Stimulated activated CD4-positive, alpha-beta T cell treated with anti-CD3 and anti-CD28 coated beads, Interleukin-4, amount 100 ng/mL, for 1 hour (primary cell): ENCODE data around the gene GAPVD1.

Source experiments
- DNase-seq: peaks from one replicate; pipeline ENCODE4 v3.0.0-alpha.2; 2020

Gene GAPVD1

DNA sequence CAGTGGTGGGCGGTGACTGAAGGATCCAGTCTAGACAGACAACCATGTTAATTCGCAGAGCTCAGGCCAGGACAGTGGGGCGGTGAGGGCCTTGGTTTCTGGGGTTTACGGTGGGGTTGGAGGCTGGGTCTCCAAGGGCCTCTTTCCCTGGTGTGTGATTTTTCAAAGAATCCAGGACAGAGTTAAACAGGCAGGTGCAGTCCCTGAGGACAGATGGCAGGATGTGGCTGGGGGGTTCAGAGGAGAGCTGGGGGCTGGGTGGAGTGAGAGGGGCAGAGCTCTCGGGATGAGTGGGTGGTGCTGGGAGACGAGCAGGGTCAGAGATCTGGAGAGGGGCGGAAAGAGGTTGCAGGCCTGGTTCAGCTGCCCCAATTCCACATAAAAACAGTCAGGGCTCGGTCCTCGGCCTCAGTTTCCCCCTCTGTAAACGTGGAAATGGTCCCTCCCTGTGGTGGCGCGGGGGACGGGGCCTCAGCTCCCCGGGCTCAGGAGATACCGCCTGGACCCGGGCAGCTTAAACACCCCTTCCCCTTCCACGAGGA lies 145.9 kb downstream of the GAPVD1 start:
- no peak for DNase-seq

DNA sequence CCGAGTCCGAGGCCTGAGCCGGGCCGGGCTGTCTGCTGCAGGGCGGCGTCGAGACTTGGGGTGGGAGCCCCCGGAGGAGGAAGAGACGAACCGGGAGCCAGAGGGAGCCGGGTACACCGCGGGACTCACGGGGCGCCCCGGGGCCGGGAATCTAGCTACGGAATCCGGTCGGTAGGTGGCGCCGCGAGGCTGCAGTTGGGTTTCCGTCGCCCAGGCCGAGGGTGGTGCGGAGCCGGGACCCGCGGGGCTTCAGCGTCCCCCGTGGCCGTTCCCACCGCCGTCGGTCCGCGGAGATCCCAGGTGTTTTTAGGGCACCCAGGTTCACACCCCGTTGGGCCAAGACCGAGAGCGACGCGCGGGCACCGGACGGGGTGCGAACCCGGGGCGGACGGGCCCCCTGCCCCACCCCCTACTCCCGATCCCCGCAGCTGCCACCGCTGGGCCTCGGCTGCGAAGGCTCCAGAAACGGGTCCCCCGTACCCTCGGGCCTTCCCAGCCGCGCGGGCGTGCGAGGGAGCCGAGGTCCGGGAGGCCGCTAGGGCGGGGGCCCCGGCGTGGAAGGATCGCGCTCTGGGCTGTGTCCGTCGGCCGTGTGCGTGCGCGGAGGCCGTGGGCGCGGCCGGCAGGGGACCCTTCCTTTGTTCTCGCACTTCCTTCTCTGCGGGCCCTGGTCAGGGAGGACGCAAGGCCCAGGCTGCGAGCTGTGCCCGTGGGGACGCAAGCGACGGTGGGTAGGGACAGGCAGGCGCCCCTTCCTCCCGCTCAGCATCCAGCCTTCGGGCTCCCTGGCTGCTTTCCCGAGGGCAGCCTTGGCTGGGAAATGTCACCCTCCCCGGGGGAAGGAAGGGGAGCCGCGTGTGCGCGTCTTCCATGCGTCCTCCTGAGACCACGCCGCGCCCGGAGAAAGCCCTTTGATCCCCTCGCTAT lies 146.6 kb downstream of the GAPVD1 start:
- DNase-seq, result peak; percentile 85

DNA sequence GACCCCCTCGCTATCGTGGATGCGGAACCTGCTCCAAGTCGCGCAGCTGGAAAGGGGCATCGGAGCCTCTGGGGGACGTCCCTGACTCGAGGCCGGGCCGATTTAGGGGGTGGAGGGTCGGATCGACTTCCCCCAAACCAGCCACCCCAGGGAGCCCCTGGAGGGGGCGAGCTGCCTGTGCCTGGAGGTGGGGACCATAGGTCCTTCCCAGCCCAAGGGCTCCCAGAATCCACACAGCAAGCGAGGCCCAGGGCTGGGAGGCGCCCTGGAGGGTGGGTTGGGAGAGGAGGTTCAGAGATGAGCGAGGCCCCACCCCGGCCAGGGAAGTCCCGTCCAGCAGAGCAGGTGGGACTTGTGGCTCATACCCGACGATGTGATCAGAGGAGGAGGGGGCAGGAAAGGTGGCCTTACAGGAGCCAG lies 147.6 kb downstream of the GAPVD1 start:
- no peak for DNase-seq

DNA sequence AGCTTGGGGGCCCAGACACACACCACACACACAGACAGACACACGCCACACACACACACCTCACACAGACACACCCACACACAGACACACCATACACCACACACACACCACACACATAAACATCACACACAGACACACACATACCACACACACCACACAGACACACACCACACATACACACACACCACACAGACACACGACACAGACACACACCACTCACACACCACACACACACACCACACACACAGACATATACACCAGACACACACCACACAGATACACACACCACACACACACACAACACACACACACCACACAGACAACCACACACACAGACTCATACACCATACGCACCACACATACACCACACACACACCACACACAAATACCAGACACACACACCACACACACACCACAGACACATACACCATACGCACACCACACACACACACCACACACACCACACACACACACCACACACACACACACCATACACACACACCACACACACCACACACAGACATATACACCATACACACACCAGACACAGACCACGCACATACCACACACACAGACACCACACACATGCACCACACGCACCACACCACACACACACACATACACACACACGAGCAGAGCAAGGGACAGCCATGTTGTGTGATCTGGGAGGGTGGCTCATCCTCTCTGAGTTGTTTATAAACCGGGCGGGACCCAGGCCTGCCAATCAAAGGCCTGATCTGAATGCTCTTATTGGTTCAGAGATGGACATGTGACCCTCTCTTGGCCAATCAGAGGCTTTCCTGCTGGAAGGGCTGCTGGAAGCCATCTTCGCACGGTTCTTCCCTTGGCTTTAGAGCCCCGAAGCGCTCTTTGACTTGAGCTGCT lies 148.3 kb downstream of the GAPVD1 start:
- peak; percentile 33 for DNase-seq

DNA sequence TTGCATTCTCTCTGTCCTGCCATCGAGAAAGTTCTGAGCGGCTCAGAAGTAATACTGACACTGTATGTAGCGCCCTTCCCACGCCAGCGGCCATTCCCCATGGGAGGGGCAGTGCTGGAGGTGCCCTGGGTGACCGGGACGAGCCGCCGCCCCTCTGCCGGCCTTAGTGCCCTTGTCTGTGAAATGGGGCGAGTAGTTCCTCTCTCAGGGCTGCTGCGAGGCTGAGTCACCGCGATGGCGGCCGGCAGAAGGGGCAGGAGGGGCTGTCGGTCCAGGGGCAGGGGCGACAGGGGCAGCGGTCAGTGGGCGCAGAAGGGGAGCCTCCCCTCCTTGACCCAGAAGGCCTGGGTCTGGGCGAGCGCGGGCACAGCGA lies 148.9 kb downstream of the GAPVD1 start:
- DNase-seq, result no peak

DNA sequence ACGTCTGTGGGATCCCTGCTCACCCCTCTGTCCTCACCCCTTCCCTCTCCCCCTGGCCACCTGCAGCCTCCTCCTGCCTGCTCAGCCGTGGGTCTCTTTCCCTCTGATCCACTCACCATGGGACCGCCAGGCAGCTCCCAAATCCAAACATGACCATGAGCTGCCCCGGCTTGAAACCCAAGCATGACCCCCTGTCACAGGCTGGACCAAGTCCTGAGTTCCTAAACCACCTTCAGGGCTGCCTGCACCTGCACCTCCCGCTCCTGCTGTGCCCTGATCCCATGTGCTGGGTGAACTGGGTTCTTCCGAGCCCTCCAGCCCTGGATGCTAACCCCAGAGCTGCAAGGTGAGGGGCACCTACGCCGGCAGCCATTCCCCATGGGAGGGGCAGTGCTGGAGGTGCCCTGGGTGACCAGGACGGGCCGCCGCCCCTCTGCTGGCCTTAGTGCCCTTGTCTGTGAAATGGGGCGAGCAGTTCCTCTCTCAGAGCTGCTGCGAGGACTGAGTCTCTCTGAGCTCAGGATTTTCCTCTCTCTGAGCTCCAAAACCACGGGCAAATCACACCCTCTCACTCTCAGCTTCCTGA lies 149.6 kb downstream of the GAPVD1 start:
- no peak for DNase-seq

DNA sequence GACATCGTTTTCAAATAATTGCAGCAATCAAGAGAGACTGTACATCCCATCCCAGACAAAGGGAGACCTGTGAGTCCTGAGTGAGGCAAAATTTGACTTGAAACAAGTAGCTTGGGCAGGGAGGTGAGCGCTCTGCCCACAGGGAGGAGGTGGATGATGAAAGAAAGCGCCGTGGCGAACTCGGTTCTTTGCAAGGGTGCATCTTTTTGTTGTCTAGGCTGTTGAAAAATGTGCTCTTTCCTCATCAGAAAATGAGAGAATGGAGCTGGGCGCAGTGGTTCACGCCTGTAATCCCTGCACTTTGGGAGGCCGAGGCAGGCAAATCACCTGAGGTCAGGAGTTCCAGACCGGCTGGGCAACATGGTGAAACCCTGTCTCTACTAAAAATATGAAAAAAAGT lies 150.5 kb downstream of the GAPVD1 start:
- DNase-seq, result no peak

DNA sequence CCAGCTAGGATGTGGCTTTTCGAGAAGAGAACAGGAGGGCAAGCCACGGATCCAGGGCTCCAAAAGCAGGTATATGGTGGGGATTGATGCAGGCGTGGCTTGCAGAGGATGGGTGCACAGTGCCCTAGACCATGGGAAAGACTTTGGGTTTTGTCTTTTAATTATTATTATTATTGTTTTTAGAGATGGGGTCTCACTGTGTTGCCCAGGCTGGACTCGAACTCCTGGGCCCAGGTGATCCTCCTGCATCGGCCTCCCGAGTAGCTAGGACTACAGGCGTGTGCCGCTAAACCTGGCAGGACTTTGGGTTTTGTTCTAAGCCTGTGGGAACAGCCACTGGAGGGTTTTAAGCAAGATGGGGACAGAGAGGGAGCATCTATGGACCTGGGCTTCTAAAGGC lies 152.0 kb downstream of the GAPVD1 start:
- DNase-seq, result no peak

DNA sequence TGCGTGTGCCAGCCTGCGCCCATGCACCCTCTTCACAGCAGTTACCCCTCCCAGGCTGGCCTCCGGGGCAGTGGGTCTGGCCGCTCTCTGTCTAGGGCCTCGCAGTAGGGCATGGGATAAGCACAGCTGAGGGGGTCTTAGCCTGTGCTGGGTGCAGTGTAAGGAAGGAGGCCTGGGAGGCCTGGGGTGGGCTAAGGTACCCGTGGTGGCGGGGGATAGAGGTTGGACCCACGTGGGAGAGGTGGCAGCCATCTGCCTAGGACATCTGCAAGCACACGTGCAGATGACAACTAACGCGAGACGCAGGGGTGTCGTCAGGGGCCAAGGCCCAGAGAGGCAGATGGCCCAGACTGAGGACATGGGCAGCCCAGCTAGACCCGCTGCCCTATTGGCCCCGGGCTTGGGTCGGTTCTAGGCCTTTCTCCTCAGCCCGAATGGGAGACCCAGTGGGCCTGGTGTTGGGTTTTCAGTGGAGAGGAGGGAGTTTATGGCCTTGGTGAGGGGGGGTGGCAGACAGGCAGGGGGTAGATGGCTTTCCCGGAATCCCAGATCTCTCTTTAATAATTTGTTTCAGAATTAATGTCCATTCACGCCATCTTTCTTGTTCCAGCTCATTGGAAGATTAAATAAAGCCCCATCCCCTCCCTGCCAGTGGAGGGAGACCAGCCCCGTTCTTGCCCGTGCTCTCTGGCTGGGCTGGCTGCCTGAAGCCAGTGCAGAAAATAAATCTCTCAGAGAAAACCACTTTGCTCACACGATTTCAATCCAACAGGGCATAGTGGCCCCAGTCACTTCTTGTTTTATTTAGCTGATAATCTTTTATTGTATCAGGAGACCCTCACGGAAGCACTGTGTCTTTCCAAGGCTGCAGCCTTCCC lies 154.2 kb downstream of the GAPVD1 start:
- DNase-seq, result no peak

DNA sequence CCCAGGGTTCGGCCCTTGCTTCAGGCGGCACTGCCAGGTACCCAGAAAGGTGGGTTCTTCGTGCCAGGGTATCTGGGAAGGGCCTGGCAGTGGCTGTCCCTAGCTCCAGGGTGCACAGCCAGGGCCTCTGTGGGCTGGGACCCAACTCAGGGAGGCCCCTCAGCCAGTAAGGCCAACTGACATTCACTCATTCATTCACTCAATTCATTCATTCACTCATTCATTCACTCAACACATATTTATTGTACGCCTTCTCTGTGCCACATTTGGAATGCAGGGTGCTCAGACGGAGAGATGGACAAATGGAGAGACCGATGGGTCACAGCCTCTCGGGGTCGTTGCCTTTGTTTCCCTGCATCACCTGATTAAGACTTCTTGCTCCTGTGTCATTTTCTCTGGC lies 154.9 kb downstream of the GAPVD1 start:
- no peak for DNase-seq
